SU-DHL-6 (cell line): ENCODE results near the gene WDR73.

ENCODE experiments used
- H2AFZ ChIP-seq: fragments of 200-600 bp; sonication (generic); 2 replicates; pipeline ENCODE4 v1.6.1; 2014; ENCODE audit warnings: low read depth, mild to moderate bottlenecking, moderate library complexity, mixed read lengths, antibody characterized with exemption, low read length; ENCODE audit not compliant: severe bottlenecking
- H3F3A ChIP-seq: fragments of 200-600 bp; shearing (Covaris generic); 2 replicates; pipeline ENCODE4 v1.6.0; 2016; ENCODE audit warnings: antibody characterized with exemption, mild to moderate bottlenecking; ENCODE audit not compliant: insufficient read depth
- H3K27ac ChIP-seq: fragments of 200-600 bp; sonication (generic); 2 replicates; pipeline ENCODE4 v1.5.1; 2016; ENCODE audit warnings: low read depth, mild to moderate bottlenecking, low read length, moderate library complexity, mixed read lengths
- H3K27me3 ChIP-seq: fragments of 200-600 bp; sonication (generic), shearing (Covaris generic); 2 replicates; pipeline ENCODE4 v1.6.0; 2014; ENCODE audit warnings: mild to moderate bottlenecking, low read length
- H3K36me3 ChIP-seq: fragments of 200-600 bp; sonication (generic); 2 replicates; pipeline ENCODE4 v1.6.1; 2014; ENCODE audit warnings: mild to moderate bottlenecking, low read length, mixed read lengths
- H3K4me2 ChIP-seq: fragments of 300-600, 200-600 bp; shearing (Covaris generic), sonication (generic); 2 replicates; pipeline ENCODE4 v1.6.0; 2014; ENCODE audit warnings: low read length, low read depth, mild to moderate bottlenecking; ENCODE audit not compliant: poor library complexity, severe bottlenecking
- H3K4me3 ChIP-seq: fragments of 200-600 bp; sonication (generic); 2 replicates; pipeline ENCODE4 v1.5.1; 2014; ENCODE audit warnings: antibody characterized with exemption, low read length, mild to moderate bottlenecking, mixed read lengths; ENCODE audit not compliant: insufficient read depth, poor library complexity, severe bottlenecking
- H3K79me2 ChIP-seq: fragments of 200-600 bp; sonication (generic); 2 replicates; pipeline ENCODE4 v1.6.1; 2014; ENCODE audit warnings: mild to moderate bottlenecking, low read length, moderate library complexity; ENCODE audit not compliant: insufficient read depth
- H3K9ac ChIP-seq: fragments of 200-600 bp; sonication (generic); 2 replicates; pipeline ENCODE4 v1.7.0; 2014; ENCODE audit warnings: mild to moderate bottlenecking, low read length
- H3K9me2 ChIP-seq: fragments of 200-600 bp; sonication (generic); replicated peaks from 2 replicates; pipeline ENCODE4 v1.6.1; 2014; ENCODE audit warnings: low read length; ENCODE audit not compliant: insufficient read depth
- H3K9me3 ChIP-seq: fragments of 200-600 bp; sonication (generic); 2 replicates; pipeline ENCODE4 v1.6.1; 2014; ENCODE audit warnings: low read length, mixed read lengths; ENCODE audit not compliant: insufficient read depth
- H4K20me1 ChIP-seq: fragments of 200-600 bp; sonication (generic); 2 replicates; pipeline ENCODE4 v1.6.1; 2014; ENCODE audit warnings: low read depth, mild to moderate bottlenecking, antibody characterized with exemption, low read length, moderate library complexity, mixed read lengths
- EZH2phosphoT487 ChIP-seq: fragments of 200-600 bp; sonication (generic), shearing (Covaris generic); conservative IDR thresholded peaks from 2 replicates; pipeline ENCODE4 v1.6.1; 2018; ENCODE audit warnings: mild to moderate bottlenecking, antibody characterized with exemption, low read length, moderate library complexity, mixed read lengths
- TF ChIP-seq, protein P1 (sequence below): fragments of 200-600 bp; sonication (generic); IDR thresholded peaks from one replicate; pipeline ENCODE4 v1.5.1; 2017; ENCODE audit warnings: antibody characterized with exemption, mild to moderate bottlenecking, low read length, moderate library complexity; ENCODE audit not compliant: insufficient read depth, poor library complexity, severe bottlenecking

Gene WDR73

DNA sequence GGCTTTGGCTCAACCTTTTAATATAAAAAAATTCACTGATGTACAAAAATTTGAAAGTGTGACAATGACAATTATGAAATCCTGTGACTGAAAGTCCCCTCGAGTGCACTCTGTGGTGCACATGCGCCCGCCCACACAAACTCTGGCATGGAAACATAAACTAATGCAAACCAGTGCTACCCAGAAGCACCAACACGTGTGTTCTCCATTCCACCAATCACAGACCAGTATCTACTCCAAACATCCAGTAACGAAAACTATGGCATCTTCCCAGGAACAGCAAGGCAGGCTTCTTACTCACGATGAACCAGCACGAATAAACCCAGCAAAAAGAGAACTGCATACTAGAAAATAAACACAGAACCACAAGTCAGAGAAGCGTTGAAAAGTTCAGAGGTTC, 15.6 kb upstream of the WDR73 start:
- Histone ChIP-seq H3K9me2 (no peaks in the 10 kb centered on the region), H4K20me1 (no peaks in the 10 kb centered on the region), H3K4me2 (no peak overlapping the region), H3K9ac (no peak overlapping the region), H2AFZ (no peak overlapping the region), H3K27ac (no peak overlapping the region), H3K36me3 (peaks cover 13% of the 10 kb centered on the region; the same call in 1 of the 2 replicates), H3F3A (no peaks in the 10 kb centered on the region), H3K27me3 (no peaks in the 10 kb centered on the region), H3K79me2 (no peaks in the 10 kb centered on the region), H3K9me3 (no peaks in the 10 kb centered on the region), H3K4me3 (no peak overlapping the region)
- TF ChIP-seq, protein P1, sequence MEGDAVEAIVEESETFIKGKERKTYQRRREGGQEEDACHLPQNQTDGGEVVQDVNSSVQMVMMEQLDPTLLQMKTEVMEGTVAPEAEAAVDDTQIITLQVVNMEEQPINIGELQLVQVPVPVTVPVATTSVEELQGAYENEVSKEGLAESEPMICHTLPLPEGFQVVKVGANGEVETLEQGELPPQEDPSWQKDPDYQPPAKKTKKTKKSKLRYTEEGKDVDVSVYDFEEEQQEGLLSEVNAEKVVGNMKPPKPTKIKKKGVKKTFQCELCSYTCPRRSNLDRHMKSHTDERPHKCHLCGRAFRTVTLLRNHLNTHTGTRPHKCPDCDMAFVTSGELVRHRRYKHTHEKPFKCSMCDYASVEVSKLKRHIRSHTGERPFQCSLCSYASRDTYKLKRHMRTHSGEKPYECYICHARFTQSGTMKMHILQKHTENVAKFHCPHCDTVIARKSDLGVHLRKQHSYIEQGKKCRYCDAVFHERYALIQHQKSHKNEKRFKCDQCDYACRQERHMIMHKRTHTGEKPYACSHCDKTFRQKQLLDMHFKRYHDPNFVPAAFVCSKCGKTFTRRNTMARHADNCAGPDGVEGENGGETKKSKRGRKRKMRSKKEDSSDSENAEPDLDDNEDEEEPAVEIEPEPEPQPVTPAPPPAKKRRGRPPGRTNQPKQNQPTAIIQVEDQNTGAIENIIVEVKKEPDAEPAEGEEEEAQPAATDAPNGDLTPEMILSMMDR: no peak
- no peak for TF ChIP-seq EZH2phosphoT487

DNA sequence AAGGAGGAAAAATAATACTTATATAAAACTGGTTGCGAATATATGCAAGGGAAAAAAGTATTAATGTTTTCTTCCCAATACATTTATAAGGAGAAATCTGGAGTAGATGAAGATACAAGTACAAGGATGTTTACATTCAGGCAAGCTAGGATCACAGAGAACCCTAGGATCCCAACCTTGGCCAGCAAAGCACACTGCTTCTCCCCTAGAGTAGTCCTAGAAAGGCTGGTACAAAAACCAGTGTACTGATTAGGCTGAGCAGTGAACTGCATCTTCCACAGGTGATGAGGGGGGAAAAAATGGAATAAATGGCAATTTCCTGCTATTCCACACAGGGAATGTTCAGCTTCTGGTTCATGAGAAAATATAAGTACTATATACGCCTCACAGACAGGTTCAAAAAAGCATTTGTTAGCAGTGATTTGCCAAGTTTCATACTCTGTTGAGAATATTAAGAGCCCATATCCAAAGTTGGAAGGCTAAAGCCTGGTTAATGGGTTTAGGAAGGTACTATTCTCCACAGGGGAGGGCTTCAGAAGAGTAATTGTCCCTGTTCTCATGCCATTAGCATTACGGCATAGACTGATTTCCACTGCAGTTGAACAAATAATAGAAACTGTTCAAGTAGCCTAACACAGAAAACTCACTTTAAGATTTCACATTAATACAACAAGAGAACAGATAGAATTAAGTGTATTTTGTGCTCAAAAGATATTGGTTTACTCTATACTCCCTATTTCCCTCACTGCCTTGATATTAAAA, 14.3 kb upstream of the WDR73 start:
- Histone ChIP-seq H3K27me3 (no peaks in the 10 kb centered on the region), H3K9me3 (no peaks in the 10 kb centered on the region), H3K4me2 (no peak overlapping the region), H3K79me2 (no peaks in the 10 kb centered on the region), H3F3A (no peaks in the 10 kb centered on the region), H3K4me3 (no peak overlapping the region), H2AFZ (no peak overlapping the region), H3K27ac (no peak overlapping the region), H3K36me3 (peaks cover 8% of the 10 kb centered on the region; the same call in 1 of the 2 replicates), H3K9me2 (no peaks in the 10 kb centered on the region), H3K9ac (no peak overlapping the region), H4K20me1 (no peaks in the 10 kb centered on the region)
- TF ChIP-seq EZH2phosphoT487: no peak
- TF ChIP-seq, protein P1: no peak

DNA sequence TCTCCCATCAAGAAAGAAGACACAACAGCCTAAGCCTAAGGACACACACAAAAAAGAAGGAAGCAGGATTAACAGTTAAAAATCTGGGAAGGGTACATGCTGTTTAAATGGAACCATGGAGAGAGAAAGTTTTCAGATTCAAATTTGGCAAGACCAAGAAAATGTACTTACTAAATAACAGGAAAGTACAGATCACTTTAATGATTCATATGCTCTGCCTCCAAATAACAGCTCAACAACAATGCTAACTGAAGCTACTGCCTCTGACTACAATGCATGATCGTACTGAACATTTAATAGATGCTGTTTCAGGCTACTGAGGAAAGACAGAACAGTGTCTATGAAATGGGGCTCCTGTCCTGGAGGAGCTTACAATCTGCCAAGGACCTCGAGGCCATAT, 12.3 kb upstream of the WDR73 start:
- peaks cover 8% of the 10 kb centered on the region; the same call in 1 of the 2 replicates for H3K36me3 ChIP-seq
- H3K9me2 ChIP-seq: no peaks in the 10 kb centered on the region
- H3K4me3 ChIP-seq: no peak overlapping the region
- no peaks in the 10 kb centered on the region for H4K20me1 ChIP-seq
- H3K4me2 ChIP-seq: no peak overlapping the region
- H3K9ac ChIP-seq: no peak overlapping the region
- H3K9me3 ChIP-seq: no peaks in the 10 kb centered on the region
- no peak overlapping the region for H3K27ac ChIP-seq
- H3K27me3 ChIP-seq: no peaks in the 10 kb centered on the region
- no peaks in the 10 kb centered on the region for H3F3A ChIP-seq
- H2AFZ ChIP-seq: no peak overlapping the region
- no peaks in the 10 kb centered on the region for H3K79me2 ChIP-seq
- TF ChIP-seq EZH2phosphoT487: no peak
- TF ChIP-seq, protein P1: no peak
